Keratinocyte (primary cell): ENCODE measurements around the gene TPM2. TPM values are rescaled to one million over a fixed set of nuclear protein-coding genes. Genes with fewer than 3 reads are reported as not detected.
A peak's percentile ranks its signal among the peaks of the same experiment; 100 is the strongest.
"Not testable (repeated sequence)": the region's sequence is repeated elsewhere in the genome, so short reads cannot be mapped to it uniquely, and the experiment has no call there.

Experiments used
- DNase-seq: peaks from one replicate; pipeline ENCODE4 v3.0.0-alpha.2; 2011; ENCODE audit warnings: low read depth, missing footprints, low spot score
- FAIRE-seq: peaks from 2 replicates; lab custom pipeline; 2011; peaks lifted over from hg19 to GRCh38; lab: Jason Lieb, UNC
- H2AFZ ChIP-seq: 2 replicates; pipeline ENCODE4 v1.6.0; 2012; ENCODE audit warnings: low read length, control low read depth, inconsistent platforms; ENCODE audit not compliant: control insufficient read depth
- H3K27ac ChIP-seq: 2 replicates; pipeline ENCODE4 v1.5.1; 2011; ENCODE audit warnings: low read length; ENCODE audit not compliant: control insufficient read depth, insufficient read depth
- H3K27me3 ChIP-seq: 3 replicates; pipeline ENCODE4 v1.6.0; 2011; ENCODE audit warnings: low read length; ENCODE audit not compliant: control insufficient read depth, insufficient read depth; ENCODE audit errors: extremely low read depth
- H3K36me3 ChIP-seq, 2 experiments: 2 replicates in 1 of 2; 3 replicates in 1 of 2; pipeline ENCODE4 v1.5.1; 2011; ENCODE audit warnings: low read length in 2 of 2, mild to moderate bottlenecking in 1 of 2; ENCODE audit not compliant: control insufficient read depth in 2 of 2, insufficient read depth in 2 of 2; ENCODE audit errors: extremely low read depth in 1 of 2
- H3K4me1 ChIP-seq: 3 replicates; pipeline ENCODE4 v1.5.1; 2011; ENCODE audit warnings: low read length; ENCODE audit not compliant: control insufficient read depth, insufficient read depth; ENCODE audit errors: extremely low read depth
- H3K4me2 ChIP-seq: 3 replicates; pipeline ENCODE4 v1.6.0; 2011; ENCODE audit warnings: low read depth, low read length; ENCODE audit not compliant: control insufficient read depth, insufficient read depth; ENCODE audit errors: extremely low read depth
- H3K4me3 ChIP-seq, 3 experiments: fragments of 200-600 bp in 1 of 3; sonication (generic) in 1 of 3; 2 replicates in 2 of 3; 3 replicates in 1 of 3; pipeline ENCODE4 v1.5.1; 2011 to 2016; ENCODE audit warnings: low read length in 3 of 3, mild to moderate bottlenecking in 3 of 3, control low read depth in 2 of 3, inconsistent platforms in 1 of 3, low read depth in 1 of 3, mixed read lengths in 1 of 3, mixed run types in 1 of 3, moderate library complexity in 1 of 3; ENCODE audit not compliant: control insufficient read depth in 2 of 3, insufficient read depth in 2 of 3; ENCODE audit errors: extremely low read depth in 1 of 3
- H3K79me2 ChIP-seq: 2 replicates; pipeline ENCODE4 v1.6.0; 2012; ENCODE audit warnings: low read length; ENCODE audit not compliant: control insufficient read depth, insufficient read depth
- H3K9ac ChIP-seq: 3 replicates; pipeline ENCODE4 v1.6.0; 2011; ENCODE audit warnings: low read length; ENCODE audit not compliant: control insufficient read depth, insufficient read depth; ENCODE audit errors: extremely low read depth
- H3K9me1 ChIP-seq: 3 replicates; pipeline ENCODE4 v1.6.0; 2011; ENCODE audit warnings: low read length; ENCODE audit not compliant: control insufficient read depth, insufficient read depth; ENCODE audit errors: extremely low read depth
- H3K9me3 ChIP-seq: 2 replicates; pipeline ENCODE4 v1.5.1; 2012; ENCODE audit warnings: low read depth, low read length; ENCODE audit not compliant: control insufficient read depth
- H4K20me1 ChIP-seq: 3 replicates; pipeline ENCODE4 v1.6.0; 2011; ENCODE audit warnings: low read length; ENCODE audit not compliant: control insufficient read depth, insufficient read depth; ENCODE audit errors: extremely low read depth
- EZH2 ChIP-seq: IDR thresholded peaks from one replicate; pipeline ENCODE4 v1.6.1; 2012; ENCODE audit warnings: inconsistent platforms, mild to moderate bottlenecking, low read length, moderate library complexity
- dilution Hi-C: fragments of 300-500 bp; cut with MboI; formaldehyde crosslinking; loops from one replicate; pipeline ENCODE4 v1.7.0; 2020; ENCODE audit warnings: low sequenced_read_pairs; ENCODE audit not compliant: extremely low pct_ligation_motif_present
- polyA plus RNA-seq, 5 experiments: library from polyadenylated mRNA; depleted of rRNA in 3 of 5; stranded (reverse) in 3 of 5; stranded (forward) in 1 of 5; unstranded in 1 of 5; fragments of >200 nt; gene quantifications; 1 replicate in 1 of 5; 2 replicates in 3 of 5; 3 replicates in 1 of 5; pipeline versions ENCODE4 v1.2.1 to v1.2.3, GENCODE V29; 2011 to 2012; ENCODE audit warnings: missing spikeins in 2 of 5, low read depth in 1 of 5, low replicate concordance in 1 of 5
- TF ChIP-seq, protein P1 (sequence below), 3 experiments: IDR thresholded peaks in 1 of 3; conservative IDR thresholded peaks in 1 of 3; optimal IDR thresholded peaks in 1 of 3; 2 replicates in 2 of 3; 3 replicates in 1 of 3; pipeline versions ENCODE3 to v1.5.1; 2011; ENCODE audit warnings: low read length in 3 of 3, mild to moderate bottlenecking in 3 of 3, moderate library complexity in 2 of 3, control low read depth in 1 of 3, inconsistent platforms in 1 of 3; ENCODE audit not compliant: insufficient read depth in 2 of 3; ENCODE audit errors: extremely low read depth in 1 of 3

TPM2 gene
- polyA plus RNA-seq, 1 donor (not counting 4 experiments of a cell fraction or from before 2014, with no cell fraction given): 53.1 TPM

DNA sequence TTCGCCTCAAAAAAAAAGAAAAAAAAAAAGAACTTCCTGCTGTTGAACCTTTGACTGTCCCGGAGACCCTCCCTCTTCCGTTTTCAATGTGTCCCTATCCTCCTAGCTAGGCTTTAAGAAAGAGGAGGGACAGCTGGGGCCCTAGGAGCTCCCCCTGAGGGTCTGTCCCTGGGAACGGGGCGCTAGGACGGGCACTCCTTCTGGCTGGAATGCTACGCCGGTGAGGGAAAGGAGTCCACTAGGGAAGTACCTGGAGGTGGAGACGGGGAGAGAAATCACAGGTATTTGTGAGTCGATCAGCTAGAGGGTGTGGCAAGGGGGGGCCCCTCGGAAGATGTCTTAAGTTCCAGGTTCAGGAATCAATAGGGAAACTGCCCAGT lies 43.6 kb downstream of the TPM2 start:
- DNase-seq (no peak), FAIRE-seq (no peak)
- peak overlapping the region; percentile 88 for H3K9ac ChIP-seq
- H3K4me1 ChIP-seq: peaks cover 21% of the 10 kb centered on the region
- H3K9me3 ChIP-seq: no peaks in the 10 kb centered on the region
- no peaks in the 10 kb centered on the region for H4K20me1 ChIP-seq
- H3K27me3 ChIP-seq: no peaks in the 10 kb centered on the region
- no peak for TF ChIP-seq EZH2
- TF ChIP-seq, protein P1, sequence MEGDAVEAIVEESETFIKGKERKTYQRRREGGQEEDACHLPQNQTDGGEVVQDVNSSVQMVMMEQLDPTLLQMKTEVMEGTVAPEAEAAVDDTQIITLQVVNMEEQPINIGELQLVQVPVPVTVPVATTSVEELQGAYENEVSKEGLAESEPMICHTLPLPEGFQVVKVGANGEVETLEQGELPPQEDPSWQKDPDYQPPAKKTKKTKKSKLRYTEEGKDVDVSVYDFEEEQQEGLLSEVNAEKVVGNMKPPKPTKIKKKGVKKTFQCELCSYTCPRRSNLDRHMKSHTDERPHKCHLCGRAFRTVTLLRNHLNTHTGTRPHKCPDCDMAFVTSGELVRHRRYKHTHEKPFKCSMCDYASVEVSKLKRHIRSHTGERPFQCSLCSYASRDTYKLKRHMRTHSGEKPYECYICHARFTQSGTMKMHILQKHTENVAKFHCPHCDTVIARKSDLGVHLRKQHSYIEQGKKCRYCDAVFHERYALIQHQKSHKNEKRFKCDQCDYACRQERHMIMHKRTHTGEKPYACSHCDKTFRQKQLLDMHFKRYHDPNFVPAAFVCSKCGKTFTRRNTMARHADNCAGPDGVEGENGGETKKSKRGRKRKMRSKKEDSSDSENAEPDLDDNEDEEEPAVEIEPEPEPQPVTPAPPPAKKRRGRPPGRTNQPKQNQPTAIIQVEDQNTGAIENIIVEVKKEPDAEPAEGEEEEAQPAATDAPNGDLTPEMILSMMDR (optimal IDR thresholded peaks at IDR 0.05 in 1 of 3, IDR thresholded peaks at IDR 0.05 in 1 of 3, conservative IDR thresholded peaks at IDR 0.05 in 1 of 3; ENCODE audit: extremely low read depth in 1 of 3, insufficient read depth in 2 of 3, low read length in 3 of 3): peak; percentile 38 to 46 (median 45)
- peak overlapping the region; percentile 94 for H2AFZ ChIP-seq
- no peaks in the 10 kb centered on the region for H3K79me2 ChIP-seq
- no peaks in the 10 kb centered on the region for H3K9me1 ChIP-seq
- H3K4me3 ChIP-seq: peak overlapping the region; percentile 54 to 87 (median 78)
- H3K36me3 ChIP-seq: no peaks in the 10 kb centered on the region
- peak overlapping the region; percentile 82 for H3K27ac ChIP-seq
- dilution Hi-C loops: no loop called here
- peak overlapping the region; percentile 96 for H3K4me2 ChIP-seq

DNA sequence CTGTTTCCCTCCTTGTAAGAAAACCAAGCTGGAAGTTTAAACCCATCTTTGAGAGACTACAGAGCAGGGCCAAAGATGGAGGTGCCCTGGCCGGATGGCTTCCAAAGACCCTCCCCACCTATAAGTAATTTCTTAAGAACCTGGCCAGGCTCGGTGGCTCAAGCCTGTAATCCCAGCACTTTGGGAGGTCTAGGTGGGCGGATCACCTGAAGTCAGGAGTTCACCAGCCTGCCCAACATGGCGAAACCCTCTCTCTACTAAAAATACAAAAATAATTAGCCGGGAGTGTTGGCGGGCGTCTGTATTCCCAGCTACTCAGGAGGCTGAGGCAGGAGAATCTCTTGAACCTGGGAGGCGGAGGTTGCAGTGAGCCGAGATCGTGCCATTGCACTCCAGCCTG lies 44.0 kb downstream of the TPM2 start:
- DNase-seq, dilution Hi-C loops, H3K9me3 ChIP-seq, H4K20me1 ChIP-seq, H3K79me2 ChIP-seq, FAIRE-seq, H3K36me3 ChIP-seq, H3K27me3 ChIP-seq, H3K9me1 ChIP-seq: not testable (repeated sequence)
- Histone ChIP-seq H2AFZ (peak overlapping the region; percentile 94), H3K9ac (peak overlapping the region; percentile 88), H3K4me3 (peak overlapping the region; percentile 54 to 87 (median 78)), H3K27ac (peak overlapping the region; percentile 82), H3K4me2 (peak overlapping the region; percentile 96), H3K4me1 (peaks cover 21% of the 10 kb centered on the region)

DNA sequence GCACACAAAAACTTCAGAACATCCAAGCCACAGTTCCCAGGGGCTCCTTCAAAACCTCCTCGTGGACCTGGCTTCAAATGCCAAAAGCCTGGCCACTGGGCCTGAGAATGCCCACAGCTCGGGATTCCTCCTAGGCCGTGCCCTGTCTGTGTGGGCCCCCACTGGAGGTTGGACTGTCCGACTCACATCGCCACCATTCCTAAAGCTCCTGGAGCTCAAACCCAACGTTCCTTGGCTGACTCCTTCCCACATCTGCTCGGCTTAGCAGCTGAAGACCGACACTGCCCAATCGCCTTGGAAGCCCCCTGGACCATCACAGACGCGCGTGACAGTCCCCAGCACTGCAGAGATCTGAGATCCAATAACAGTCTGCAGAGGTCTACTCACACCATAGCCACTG lies 46.7 kb downstream of the TPM2 start:
- FAIRE-seq: no peak
- TF ChIP-seq, protein P1 (optimal IDR thresholded peaks at IDR 0.05 in 1 of 3, IDR thresholded peaks at IDR 0.05 in 1 of 3, conservative IDR thresholded peaks at IDR 0.05 in 1 of 3; ENCODE audit: extremely low read depth in 1 of 3, insufficient read depth in 2 of 3, low read length in 3 of 3): no peak
- no peak for TF ChIP-seq EZH2

DNA sequence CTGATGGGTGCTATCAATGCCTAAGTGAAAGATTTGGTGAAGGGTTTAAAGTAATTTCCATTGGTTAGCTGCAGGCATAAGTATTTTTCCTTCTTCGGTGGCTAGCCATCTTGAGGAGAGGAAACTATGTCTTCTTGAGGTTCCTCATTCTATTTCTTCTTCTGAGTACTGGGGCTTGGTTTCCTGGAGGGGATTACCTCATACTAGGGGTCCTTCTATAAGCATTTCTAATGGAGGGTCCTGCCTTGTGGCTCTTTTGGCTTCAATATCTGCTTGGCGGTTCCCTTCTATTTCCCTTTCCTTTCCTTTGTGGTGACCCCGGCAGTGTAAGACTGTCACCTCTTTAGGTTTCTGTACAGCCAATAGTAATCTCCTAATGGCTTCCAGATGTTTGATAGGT lies 48.2 kb downstream of the TPM2 start:
- H3K27me3 ChIP-seq, H3K9ac ChIP-seq, H2AFZ ChIP-seq, H3K27ac ChIP-seq, H3K79me2 ChIP-seq, H4K20me1 ChIP-seq, FAIRE-seq, H3K4me3 ChIP-seq, H3K9me3 ChIP-seq, H3K36me3 ChIP-seq, H3K9me1 ChIP-seq, dilution Hi-C loops, H3K4me2 ChIP-seq, DNase-seq: not testable (repeated sequence)
- peaks cover 12% of the 10 kb centered on the region for H3K4me1 ChIP-seq

More for the DNA sequence above, 46.7 kb downstream of the TPM2 start:
- Histone ChIP-seq H4K20me1 (no peaks in the 10 kb centered on the region), H3K36me3 (no peaks in the 10 kb centered on the region), H2AFZ (no peak overlapping the region), H3K79me2 (no peaks in the 10 kb centered on the region), H3K9me1 (no peaks in the 10 kb centered on the region), H3K9me3 (no peaks in the 10 kb centered on the region), H3K27ac (no peak overlapping the region), H3K27me3 (no peaks in the 10 kb centered on the region), H3K4me1 (peaks cover 15% of the 10 kb centered on the region), H3K9ac (no peak overlapping the region), H3K4me2 (no peak overlapping the region), H3K4me3 (no peak overlapping the region)
- no peak for DNase-seq
- dilution Hi-C loops: no loop called here
